NK-92 (cell line): Measurements from ENCODE around the gene UCKL1.
"Not testable (repeated sequence)": the region's sequence is repeated elsewhere in the genome, so short reads cannot be mapped to it uniquely, and the experiment has no call there.

ENCODE experiments used
- DNase-seq: peaks from one replicate; lab custom pipeline; 2025; ENCODE audit not compliant: unreplicated experiment; lab: John Stamatoyannopoulos, UW

The UCKL1 gene

GRCh38 chr20:63972312-63973159 is 16.3 kb upstream of the UCKL1 start:
- no peak for DNase-seq

GRCh38 chr20:63971960-63972311 is 15.7 kb upstream of the UCKL1 start:
- DNase-seq: not testable (repeated sequence)

GRCh38 chr20:63970714-63971431 is 14.7 kb upstream of the UCKL1 start:
- no peak for DNase-seq

- no peak for DNase-seq
Observed at GRCh38 chr20:63969838-63970713, 13.9 kb upstream of the UCKL1 start, which contains the start of gene ZNF512B. Gene ZNF512B (minus strand): TSS chr20:63969930. CDS start chr20:63967950, 1,980 bp downstream.

GRCh38 chr20:63968928-63969760 is 12.9 kb upstream of the UCKL1 start:
- no peak for DNase-seq

- no peak for DNase-seq
Observed at GRCh38 chr20:63968136-63968927, 12.1 kb upstream of the UCKL1 start.

GRCh38 chr20:63967330-63968135 is 11.3 kb upstream of the UCKL1 start:
- DNase-seq: no peak

GRCh38 chr20:63966944-63967322 is 10.7 kb upstream of the UCKL1 start:
- DNase-seq: no peak

- no peak for DNase-seq
Observed at GRCh38 chr20:63966172-63966943, 10.1 kb upstream of the UCKL1 start.

GRCh38 chr20:63964412-63964811 is 8.2 kb upstream of the UCKL1 start:
- DNase-seq: no peak

- no peak for DNase-seq
Observed at GRCh38 chr20:63963784-63964301, 7.6 kb upstream of the UCKL1 start.

GRCh38 chr20:63963348-63963741 is 7.1 kb upstream of the UCKL1 start:
- no peak for DNase-seq

- DNase-seq: no peak
Observed at GRCh38 chr20:63962426-63963347, 6.5 kb upstream of the UCKL1 start.

GRCh38 chr20:63961664-63962425 is 5.6 kb upstream of the UCKL1 start:
- DNase-seq: no peak

- not testable (repeated sequence) for DNase-seq
Observed at GRCh38 chr20:63960654-63961621, 4.7 kb upstream of the UCKL1 start.
